Naive thymus-derived CD8-positive, alpha-beta T cell (primary cell): Measurements from ENCODE around the gene TLDC2. TPM values are rescaled to one million over a fixed set of nuclear protein-coding genes. Genes with fewer than 3 reads are reported as not detected.
"Not testable (repeated sequence)": the region's sequence is repeated elsewhere in the genome, so short reads cannot be mapped to it uniquely, and the experiment has no call there.

ENCODE experiments used
- ATAC-seq, 2 donors: fragments of 150-1000 bp; cut with Tn5 transposase in 1 of 2; sonication (Bioruptor Pico), chemical (Tn5 transposase) in 1 of 2; 1 replicate in 1 of 2; 2 replicates in 1 of 2; pipeline ENCODE4 v1.10.0; 2021; ENCODE audit warnings: mild to moderate bottlenecking in 2 of 2, moderate library complexity in 2 of 2
- POLR2A ChIA-PET: fragments of 350-600 bp; sonication (Branson Sonifier 250); formaldehyde crosslinking; loops from one replicate; lab custom pipeline; 2021; ENCODE audit warnings: antibody characterized with exemption; lab: Charles Lee
- DNase-seq, 10 donors: peaks; one replicate each; pipeline versions ENCODE4 v3.0.0 to v3.0.0-alpha.2; 2020 to 2022
- H3K27ac Mint-ChIP-seq, 10 donors: one replicate each; pipeline ENCODE4 v1.8.0; 2020 to 2022; ENCODE audit warnings: mild to moderate bottlenecking in 10 of 10, mixed read lengths in 10 of 10, moderate library complexity in 4 of 10, inconsistent platforms in 1 of 10
- H3K27me3 Mint-ChIP-seq, 5 donors: one replicate each; pipeline ENCODE4 v1.8.0; 2021 to 2022; ENCODE audit warnings: mixed read lengths in 5 of 5
- H3K36me3 Mint-ChIP-seq, 3 donors: one replicate each; pipeline ENCODE4 v1.8.0; 2020 to 2022; ENCODE audit warnings: mixed read lengths in 3 of 3, mild to moderate bottlenecking in 2 of 3, inconsistent platforms in 1 of 3
- H3K4me1 Mint-ChIP-seq, 4 donors: one replicate each; pipeline ENCODE4 v1.8.0; 2021 to 2022; ENCODE audit warnings: mixed read lengths in 4 of 4
- H3K4me3 Mint-ChIP-seq, 10 donors: one replicate each; pipeline ENCODE4 v1.8.0; 2020 to 2022; ENCODE audit warnings: mild to moderate bottlenecking in 10 of 10, mixed read lengths in 10 of 10, moderate library complexity in 6 of 10, inconsistent platforms in 1 of 10
- H3K9me3 Mint-ChIP-seq, 9 donors: one replicate each; pipeline ENCODE4 v1.8.0; 2020 to 2022; ENCODE audit warnings: mixed read lengths in 9 of 9, mild to moderate bottlenecking in 3 of 9, inconsistent platforms in 1 of 9, moderate library complexity in 1 of 9
- polyA plus RNA-seq, 3 donors: library from polyadenylated mRNA; unstranded; fragments of 300-500 nt; fragmentation: Illumina TruSeq; gene quantifications; one replicate each; pipeline ENCODE4 v1.2.3, GENCODE V29; 2021
- total RNA-seq, 8 experiments: library from RNA in 2 of 8; stranded (reverse) in 2 of 8; gene quantifications; one replicate each; pipeline ENCODE4 v1.2.3 and lab custom pipeline; 2021 to 2026

Gene TLDC2
- total and polyA plus RNA-seq, 5 experiments from 2014 or later: 0.17 to 0.23 (median 0.20) TPM; not detected in 2

DNA sequence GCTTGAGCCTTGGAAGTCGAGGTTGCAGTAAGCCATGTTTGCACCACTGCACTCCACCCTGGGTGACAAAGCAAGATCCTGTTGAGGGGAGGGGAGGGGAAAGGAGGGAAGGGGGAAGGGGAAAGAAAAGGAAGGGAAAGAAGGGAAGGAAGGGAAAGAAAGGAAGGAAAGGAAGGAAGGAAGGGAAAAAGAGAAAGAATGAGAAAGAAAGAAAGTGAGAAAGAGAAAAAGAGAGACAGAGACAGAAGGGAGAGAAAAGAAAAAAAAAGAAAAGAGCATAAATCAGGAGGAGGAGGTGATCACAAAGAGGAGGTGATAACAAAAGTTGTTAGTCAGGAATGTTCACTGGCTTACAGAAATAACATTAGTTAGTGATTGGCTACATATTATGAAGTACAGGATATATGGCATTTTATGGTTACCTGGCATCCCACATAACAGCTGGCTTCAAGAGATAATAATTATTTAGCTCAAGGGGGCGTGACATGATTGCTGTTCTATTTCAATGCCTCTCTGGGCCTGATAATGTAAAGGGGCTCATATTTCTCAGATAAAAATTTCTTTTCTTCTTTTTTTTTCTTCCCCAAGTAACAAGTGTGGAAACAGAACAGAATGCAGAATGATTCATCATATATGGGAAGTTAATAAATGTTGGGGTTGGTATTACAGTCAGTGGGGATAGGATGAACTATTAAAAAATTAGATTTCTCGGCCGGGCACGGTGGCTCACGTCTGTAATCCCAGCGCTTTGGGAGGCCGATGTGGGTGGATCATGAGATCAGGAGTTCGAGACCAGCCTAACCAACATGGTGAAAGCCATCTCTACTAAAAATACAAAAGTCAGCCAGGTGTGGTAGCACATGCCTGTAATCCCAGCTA, 48.5 kb downstream of the TLDC2 start:
- Mint-ChIP-seq H3K27ac (peak overlapping the region; percentile 79 to 100 (median 87)), H3K4me1 (peaks cover 13 to 52% (median 45%) of the 10 kb centered on the region in 4 donors), H3K27me3 (no peaks in the 10 kb centered on the region), H3K36me3 (peaks cover 11 to 91% (median 35%) of the 10 kb centered on the region in 3 donors), H3K9me3 (no peaks in the 10 kb centered on the region), H3K4me3 (peak overlapping the region in 4 of 10 donors; percentile 20 to 49 (median 39))
- DNase-seq: no peak
- ATAC-seq: no peak
- POLR2A ChIA-PET: interaction anchor here (0.6 to 1.6 kb wide), 7 partner anchors 11 to 81 kb away, joined by 3 to 6 read pairs (median 4); no protein-coding TSS in a partner anchor

DNA sequence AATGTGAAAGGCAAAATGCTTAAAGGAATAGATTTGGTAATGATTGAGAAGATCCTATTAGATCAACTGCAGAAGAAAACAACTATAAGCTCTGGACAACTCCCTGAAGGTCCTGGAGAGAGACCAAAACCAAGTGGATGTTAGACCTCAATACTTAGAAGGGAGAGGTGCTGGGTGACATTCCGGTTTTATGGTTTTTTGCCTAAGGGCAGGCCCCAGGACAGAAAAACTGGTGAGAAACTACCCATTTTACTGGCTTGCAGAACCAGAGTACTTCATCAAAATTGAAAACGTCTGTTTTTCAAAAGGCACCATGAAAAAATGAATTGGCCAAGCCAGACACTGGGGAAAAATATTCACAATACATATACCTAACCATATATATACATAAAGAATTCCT, 49.3 kb downstream of the TLDC2 start:
- peaks cover 13 to 53% (median 47%) of the 10 kb centered on the region in 4 donors for H3K4me1 Mint-ChIP-seq
- POLR2A ChIA-PET: interaction anchor here (0.6 to 1.6 kb wide), 3 partner anchors 10 to 80 kb away, joined by 3 to 6 read pairs (median 4); no protein-coding TSS in a partner anchor
- H3K4me3 Mint-ChIP-seq: peak overlapping the region in 3 of 10 donors; percentile 15 to 62 (median 19)
- no peaks in the 10 kb centered on the region for H3K9me3 Mint-ChIP-seq
- peaks cover 11 to 93% (median 40%) of the 10 kb centered on the region in 3 donors for H3K36me3 Mint-ChIP-seq
- peak overlapping the region; percentile 44 to 100 (median 84) for H3K27ac Mint-ChIP-seq
- no peak for ATAC-seq
- DNase-seq: no peak
- no peaks in the 10 kb centered on the region for H3K27me3 Mint-ChIP-seq

DNA sequence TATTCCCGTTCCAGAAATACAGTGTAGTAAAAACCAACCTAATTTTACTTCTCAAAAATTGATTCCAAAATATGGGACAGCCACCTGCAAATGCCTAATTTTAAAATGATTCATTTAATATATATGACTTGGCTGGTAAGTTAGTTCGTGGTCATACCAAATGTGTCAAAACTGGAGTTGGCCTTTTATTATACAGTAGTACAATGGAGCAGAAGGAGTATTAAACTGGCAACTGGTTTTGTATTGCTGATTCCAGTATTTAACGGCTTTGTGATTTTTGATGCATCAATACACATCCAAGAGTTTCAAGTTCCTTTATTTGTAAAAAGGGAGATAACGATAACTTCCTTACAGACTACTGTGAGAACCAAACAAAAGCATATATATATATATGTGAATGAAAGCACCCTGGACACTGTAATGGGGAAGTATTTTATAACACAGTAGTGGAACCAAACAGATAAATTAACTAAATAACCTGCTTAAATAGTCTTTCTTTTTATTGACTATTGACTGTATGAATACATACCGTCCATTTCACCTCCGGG, 50.8 kb downstream of the TLDC2 start:
- H3K9me3 Mint-ChIP-seq: no peaks in the 10 kb centered on the region
- no peak overlapping the region for H3K4me3 Mint-ChIP-seq
- no peaks in the 10 kb centered on the region for H3K27me3 Mint-ChIP-seq
- POLR2A ChIA-PET: no interaction called here
- peak overlapping the region; percentile 6 to 100 (median 78) for H3K27ac Mint-ChIP-seq
- ATAC-seq (no peak), DNase-seq (no peak)
- peaks cover 22 to 67% (median 60%) of the 10 kb centered on the region in 4 donors for H3K4me1 Mint-ChIP-seq
- H3K36me3 Mint-ChIP-seq: peaks cover 16 to 93% (median 45%) of the 10 kb centered on the region in 3 donors

DNA sequence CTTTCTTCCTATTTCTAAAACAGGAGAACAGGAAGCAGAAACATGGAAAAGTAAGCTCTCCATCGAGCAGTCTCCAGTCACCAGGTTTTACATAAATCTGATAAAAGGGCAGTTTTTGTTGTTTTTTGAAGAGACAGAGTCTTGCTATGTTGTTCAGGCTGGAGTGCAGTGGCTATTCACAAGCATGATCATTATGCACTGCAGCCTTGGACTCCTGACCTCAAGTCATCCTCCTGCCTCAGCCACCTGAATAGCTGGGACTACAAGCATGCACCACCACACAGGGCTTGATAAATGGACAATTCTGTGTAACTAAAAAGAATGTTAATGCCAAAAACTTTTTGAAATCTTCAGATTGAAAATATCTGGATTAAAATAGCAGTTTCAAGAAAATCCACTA, 51.8 kb downstream of the TLDC2 start:
- Mint-ChIP-seq H3K4me3 (no peak overlapping the region), H3K27ac (peak overlapping the region in 9 of 10 donors; percentile 10 to 100 (median 92)), H3K4me1 (peaks cover 24 to 73% (median 61%) of the 10 kb centered on the region in 4 donors), H3K36me3 (peaks cover 16 to 96% (median 48%) of the 10 kb centered on the region in 3 donors), H3K27me3 (no peaks in the 10 kb centered on the region), H3K9me3 (no peaks in the 10 kb centered on the region)
- DNase-seq (no peak), ATAC-seq (no peak)
- POLR2A ChIA-PET: interaction anchor here (0.8 to 1.3 kb wide), 2 partner anchors 8 to 454 kb away, joined by 3 read pairs; no protein-coding TSS in a partner anchor

DNA sequence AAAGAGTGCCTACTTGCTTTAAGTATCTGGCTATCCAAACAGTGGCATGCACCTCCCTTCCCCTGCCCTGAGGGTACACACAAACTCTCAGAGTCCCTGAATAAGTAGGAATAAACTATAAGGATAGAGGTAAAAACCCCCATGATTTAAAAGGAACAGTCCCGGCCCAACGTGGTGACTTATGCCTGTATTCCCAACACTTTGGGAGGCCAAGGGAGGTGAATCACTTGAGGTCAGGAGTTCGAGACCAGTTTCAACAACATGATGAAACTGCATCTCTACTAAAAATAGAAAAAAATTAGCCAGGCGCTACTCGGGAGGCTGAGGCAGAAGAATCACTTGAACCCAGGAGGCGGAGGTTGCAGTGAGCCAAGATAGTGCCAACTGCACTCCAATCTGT, 53.4 kb downstream of the TLDC2 start:
- peaks cover 22 to 71% (median 56%) of the 10 kb centered on the region in 4 donors for H3K4me1 Mint-ChIP-seq

DNA sequence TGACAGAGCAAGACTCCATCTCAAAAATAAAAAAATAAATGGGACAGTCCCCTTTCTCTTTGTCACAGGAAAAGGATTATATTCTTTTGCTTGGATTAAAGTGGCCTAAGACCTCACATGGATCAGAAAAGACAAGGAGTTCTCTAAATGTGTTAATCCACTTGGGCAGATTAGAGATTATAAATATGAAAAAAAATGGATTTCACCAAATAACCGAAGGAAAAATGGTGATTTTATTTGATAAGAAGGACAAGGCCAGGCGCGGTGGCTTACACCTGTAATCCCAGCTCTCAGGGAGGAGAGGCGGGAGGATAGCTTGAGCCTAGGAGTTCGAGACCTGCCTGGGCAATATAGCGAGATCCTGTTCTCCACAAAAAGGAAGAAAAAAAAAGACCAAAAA, 53.8 kb downstream of the TLDC2 start:
- Mint-ChIP-seq H3K36me3 (peaks cover 16 to 96% (median 44%) of the 10 kb centered on the region in 3 donors), H3K4me3 (peak overlapping the region in 8 of 10 donors; percentile 36 to 78 (median 74)), H3K4me1 (peaks cover 19 to 67% (median 53%) of the 10 kb centered on the region in 4 donors), H3K27ac (peak overlapping the region; percentile 92 to 100 (median 98)), H3K27me3 (no peaks in the 10 kb centered on the region), H3K9me3 (no peaks in the 10 kb centered on the region)
- DNase-seq (no peak), ATAC-seq (no peak)
- POLR2A ChIA-PET: interaction anchor here (0.7 to 2.4 kb wide), 7 partner anchors 13 to 355 kb away, joined by 3 to 24 read pairs (median 11); partner anchors contain the start of genes MROH8 and RPN2

More for the DNA sequence above, 53.4 kb downstream of the TLDC2 start:
- Mint-ChIP-seq H3K4me3 (peak overlapping the region in 7 of 10 donors; percentile 23 to 78 (median 32)), H3K27me3 (no peaks in the 10 kb centered on the region), H3K36me3 (peaks cover 16 to 97% (median 48%) of the 10 kb centered on the region in 3 donors), H3K27ac (peak overlapping the region; percentile 92 to 100 (median 98)), H3K9me3 (no peaks in the 10 kb centered on the region)
- DNase-seq (no peak), ATAC-seq (no peak)
- POLR2A ChIA-PET: interaction anchor here (0.7 to 2.4 kb wide), 4 partner anchors 13 to 113 kb away, joined by 3 to 24 read pairs (median 15); no protein-coding TSS in a partner anchor

DNA sequence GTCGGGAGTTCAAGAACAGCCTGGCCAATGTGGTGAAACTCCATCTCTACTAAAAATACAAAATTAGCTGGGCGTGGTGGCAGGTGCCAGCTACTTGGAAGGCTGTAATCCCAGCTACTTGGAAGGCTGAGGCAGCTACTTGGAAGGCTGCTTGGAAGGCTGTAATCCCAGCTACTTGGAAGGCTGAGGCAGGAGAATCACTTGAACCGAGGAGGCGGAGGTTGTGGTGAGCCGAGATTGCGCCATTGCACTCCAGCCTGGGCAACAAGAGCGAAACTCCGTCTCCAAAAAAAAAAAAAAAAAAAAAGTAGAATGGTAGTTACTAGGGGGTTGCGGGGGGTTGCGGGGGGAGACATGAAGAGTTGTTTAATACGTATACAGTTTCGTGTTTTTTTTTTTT, 56.1 kb downstream of the TLDC2 start:
- peak overlapping the region; percentile 86 to 100 (median 95) for H3K27ac Mint-ChIP-seq
- POLR2A ChIA-PET: interaction anchor here (0.8 kb wide), 1 partner anchor 87 kb away, joined by 5 read pairs; no protein-coding TSS in a partner anchor

DNA sequence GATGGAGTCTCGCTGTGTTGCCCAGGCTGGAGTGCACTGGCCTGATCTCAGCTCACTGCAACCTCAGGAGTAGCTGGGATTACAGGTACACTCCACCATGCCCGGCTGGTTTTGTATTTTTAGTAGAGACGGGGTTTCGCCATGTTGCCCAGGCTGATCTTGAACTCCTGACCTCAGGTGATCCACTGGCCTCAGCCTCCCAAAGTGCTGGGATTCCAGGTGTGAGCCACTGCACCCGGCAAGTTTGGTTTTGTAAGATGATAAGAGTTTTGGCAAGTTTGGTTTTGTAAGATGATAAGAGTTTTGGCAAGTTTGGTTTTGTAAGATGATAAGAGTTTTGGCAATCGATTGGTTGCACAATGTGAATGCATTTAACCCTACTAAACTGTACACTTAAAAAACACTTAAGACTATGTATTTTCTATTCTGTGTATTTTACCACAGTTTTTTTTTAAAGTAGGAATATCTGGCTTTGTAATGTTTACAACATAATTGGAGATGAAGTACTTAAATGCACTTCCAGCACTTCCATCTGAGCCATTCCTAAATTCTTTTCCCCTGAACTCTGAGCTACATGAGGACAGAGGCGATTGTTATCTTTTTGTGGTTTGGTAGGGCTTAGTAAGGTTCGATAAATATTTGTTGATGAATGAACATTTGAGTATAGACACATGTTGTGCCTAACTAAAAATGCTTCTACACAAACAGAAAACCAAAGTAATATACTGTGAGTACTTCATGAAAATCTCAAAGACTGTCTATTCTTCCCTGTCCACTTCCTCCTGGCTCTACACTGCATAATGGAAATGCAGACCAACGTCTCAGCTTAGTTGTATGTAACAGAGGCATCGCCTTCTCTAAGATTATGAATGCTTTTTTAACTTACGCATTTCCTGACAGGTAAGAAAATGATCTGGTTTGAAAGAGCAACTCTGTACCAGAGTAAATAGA, 56.8 kb downstream of the TLDC2 start:
- no peaks in the 10 kb centered on the region for H3K27me3 Mint-ChIP-seq
- POLR2A ChIA-PET: interaction anchor here (0.6 to 3.0 kb wide), 6 partner anchors 12 to 303 kb away, joined by 3 to 12 read pairs (median 4); no protein-coding TSS in a partner anchor
- no peaks in the 10 kb centered on the region for H3K9me3 Mint-ChIP-seq
- H3K36me3 Mint-ChIP-seq: peaks cover 5 to 98% (median 38%) of the 10 kb centered on the region in 3 donors
- DNase-seq: no peak
- peak overlapping the region in 8 of 10 donors; percentile 2 to 60 (median 40) for H3K4me3 Mint-ChIP-seq
- peaks cover 19 to 75% (median 51%) of the 10 kb centered on the region in 4 donors for H3K4me1 Mint-ChIP-seq
- ATAC-seq: no peak
- H3K27ac Mint-ChIP-seq: peak overlapping the region; percentile 85 to 100 (median 94)

More for the DNA sequence above, 56.1 kb downstream of the TLDC2 start:
- H3K4me1 Mint-ChIP-seq: peaks cover 18 to 69% (median 45%) of the 10 kb centered on the region in 4 donors
- not testable (repeated sequence) for H3K9me3 Mint-ChIP-seq, H3K27me3 Mint-ChIP-seq, ATAC-seq, DNase-seq
- H3K4me3 Mint-ChIP-seq: peak overlapping the region in 6 of 10 donors; percentile 6 to 58 (median 32)
- H3K36me3 Mint-ChIP-seq: peaks cover 5 to 98% (median 35%) of the 10 kb centered on the region in 3 donors

DNA sequence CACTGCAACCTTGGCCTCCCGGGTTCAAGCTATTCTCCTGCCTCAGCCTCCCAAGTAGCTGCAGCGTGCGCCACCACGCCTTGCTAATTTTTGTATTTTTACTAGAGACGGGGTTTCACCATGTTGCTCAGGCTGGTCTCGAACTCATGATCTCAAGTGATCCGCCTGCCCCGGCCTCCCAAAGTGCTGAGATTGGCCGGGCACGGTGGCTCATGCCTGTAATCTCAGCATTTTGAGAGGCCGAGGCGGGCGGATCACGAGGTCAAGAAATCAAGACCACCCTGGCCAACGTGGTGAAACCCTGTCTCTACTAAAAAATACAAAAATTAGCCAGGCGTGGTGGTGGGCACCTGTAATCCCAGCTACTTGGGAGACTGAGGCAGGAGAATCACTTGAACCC, 57.6 kb downstream of the TLDC2 start:
- not testable (repeated sequence) for DNase-seq
- peak overlapping the region in 3 of 10 donors; percentile 15 to 100 (median 44) for H3K27ac Mint-ChIP-seq

DNA sequence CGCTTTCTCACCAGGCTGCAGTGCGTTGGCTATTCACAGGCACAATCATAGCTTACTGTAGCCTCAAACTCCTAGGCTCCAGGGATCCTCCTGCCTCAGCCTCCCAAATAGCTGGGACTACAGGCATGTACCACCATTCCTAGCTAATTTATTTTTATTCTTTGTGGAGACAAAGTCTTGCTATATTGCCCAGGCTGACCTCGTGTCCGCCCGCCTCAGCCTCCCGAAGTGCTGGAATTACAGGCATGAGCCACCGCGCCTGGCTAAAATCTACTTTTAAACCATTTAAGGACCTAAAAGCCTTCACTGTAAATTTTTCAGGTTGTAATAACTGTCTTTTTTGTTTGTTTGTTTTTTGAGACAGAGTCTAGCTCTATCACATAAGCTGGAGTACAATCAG, 60.4 kb downstream of the TLDC2 start:
- Mint-ChIP-seq H3K4me1 (peaks cover 16 to 76% (median 53%) of the 10 kb centered on the region in 4 donors), H3K36me3 (peaks cover 0 to 94% (median 32%) of the 10 kb centered on the region in 3 donors), H3K27me3 (no peaks in the 10 kb centered on the region), H3K4me3 (peak overlapping the region in 6 of 10 donors; percentile 18 to 65 (median 47)), H3K27ac (peak overlapping the region; percentile 56 to 91 (median 87)), H3K9me3 (no peaks in the 10 kb centered on the region)
- ATAC-seq: no peak
- no peak for DNase-seq
- POLR2A ChIA-PET: interaction anchor here (0.5 to 1.5 kb wide), 7 partner anchors 13 to 160 kb away, joined by 3 to 7 read pairs (median 4); partner anchors contain the start of gene RBL1

More for the DNA sequence above, 57.6 kb downstream of the TLDC2 start:
- POLR2A ChIA-PET: interaction anchor here (0.6 to 3.0 kb wide), 6 partner anchors 11 to 153 kb away, joined by 3 to 12 read pairs (median 4); no protein-coding TSS in a partner anchor
- not testable (repeated sequence) for H3K4me3 Mint-ChIP-seq, H3K9me3 Mint-ChIP-seq, H3K27me3 Mint-ChIP-seq, ATAC-seq
- peaks cover 5 to 98% (median 37%) of the 10 kb centered on the region in 3 donors for H3K36me3 Mint-ChIP-seq
- H3K4me1 Mint-ChIP-seq: peaks cover 19 to 79% (median 54%) of the 10 kb centered on the region in 4 donors
